HG02973 (cell line): ENCODE results near the gene NCOA3.
"Not testable (repeated sequence)": the region's sequence is repeated elsewhere in the genome, so short reads cannot be mapped to it uniquely, and the experiment has no call there.

ENCODE experiments used
- ATAC-seq: cut with Tn5 transposase; IDR thresholded peaks from one replicate; pipeline ENCODE4 v1.9.1; 2021; ENCODE audit warnings: moderate library complexity; ENCODE audit not compliant: unreplicated experiment

The NCOA3 gene

DNA sequence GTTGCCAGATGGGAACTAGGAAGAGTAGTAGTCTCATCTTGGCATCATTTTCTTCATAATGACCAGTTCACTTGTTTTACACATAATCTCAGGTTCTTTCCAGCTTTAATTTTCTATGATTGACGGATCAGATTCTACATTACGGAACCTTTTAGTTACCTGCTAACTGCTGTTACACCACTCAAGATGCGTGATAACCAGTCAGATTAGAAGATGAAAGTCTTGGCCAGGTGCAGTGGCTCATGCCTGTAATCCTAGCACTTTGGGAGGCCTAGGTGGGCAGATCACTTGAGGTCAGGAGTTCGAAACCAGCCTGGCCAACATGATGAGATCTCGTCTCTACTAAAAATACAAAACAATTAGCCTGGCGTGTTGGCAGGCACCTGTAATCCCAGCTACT lies 92.5 kb downstream of the NCOA3 start:
- no peak for ATAC-seq

DNA sequence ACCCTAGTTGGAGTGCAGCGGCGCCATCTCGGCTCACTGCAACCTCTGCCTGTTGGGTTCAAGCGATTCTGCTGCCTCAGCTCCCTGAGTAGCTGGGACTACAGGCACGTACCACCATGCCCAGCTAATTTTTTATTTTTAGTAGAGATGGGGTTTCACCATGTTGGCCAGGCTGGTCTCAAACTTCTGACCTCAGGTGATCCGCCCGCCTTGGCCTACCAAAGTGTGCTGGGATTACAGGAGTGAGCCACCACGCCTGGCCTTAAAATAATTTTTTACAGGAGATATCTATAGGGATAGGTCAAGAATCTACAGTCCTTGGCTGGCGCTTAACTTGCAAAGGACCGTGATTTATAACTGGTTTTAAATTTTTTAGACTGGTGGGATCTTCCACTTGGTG lies 93.5 kb downstream of the NCOA3 start:
- not testable (repeated sequence) for ATAC-seq

GRCh38 chr20:47596003-47596571 lies 94.4 kb downstream of the NCOA3 start:
- ATAC-seq: no peak

DNA sequence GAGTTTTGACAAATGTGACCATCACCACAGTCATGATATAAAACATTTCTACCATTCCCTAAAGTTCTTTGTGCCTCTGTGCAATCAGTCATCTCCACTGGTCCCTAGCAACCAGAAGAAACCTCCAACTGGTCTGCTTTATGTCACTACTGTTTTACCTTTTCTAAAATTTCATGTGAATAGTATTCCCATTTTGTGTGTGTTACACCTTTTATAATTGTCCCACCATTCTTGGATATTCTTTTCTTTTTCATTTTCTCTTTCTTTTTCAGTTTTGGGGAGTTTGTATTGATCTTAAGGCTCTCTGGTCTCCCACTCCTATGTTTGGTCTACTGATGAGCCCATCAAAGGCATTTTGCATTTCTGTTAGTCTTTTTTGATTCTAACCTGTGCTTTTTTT lies 95.4 kb downstream of the NCOA3 start:
- no peak for ATAC-seq

DNA sequence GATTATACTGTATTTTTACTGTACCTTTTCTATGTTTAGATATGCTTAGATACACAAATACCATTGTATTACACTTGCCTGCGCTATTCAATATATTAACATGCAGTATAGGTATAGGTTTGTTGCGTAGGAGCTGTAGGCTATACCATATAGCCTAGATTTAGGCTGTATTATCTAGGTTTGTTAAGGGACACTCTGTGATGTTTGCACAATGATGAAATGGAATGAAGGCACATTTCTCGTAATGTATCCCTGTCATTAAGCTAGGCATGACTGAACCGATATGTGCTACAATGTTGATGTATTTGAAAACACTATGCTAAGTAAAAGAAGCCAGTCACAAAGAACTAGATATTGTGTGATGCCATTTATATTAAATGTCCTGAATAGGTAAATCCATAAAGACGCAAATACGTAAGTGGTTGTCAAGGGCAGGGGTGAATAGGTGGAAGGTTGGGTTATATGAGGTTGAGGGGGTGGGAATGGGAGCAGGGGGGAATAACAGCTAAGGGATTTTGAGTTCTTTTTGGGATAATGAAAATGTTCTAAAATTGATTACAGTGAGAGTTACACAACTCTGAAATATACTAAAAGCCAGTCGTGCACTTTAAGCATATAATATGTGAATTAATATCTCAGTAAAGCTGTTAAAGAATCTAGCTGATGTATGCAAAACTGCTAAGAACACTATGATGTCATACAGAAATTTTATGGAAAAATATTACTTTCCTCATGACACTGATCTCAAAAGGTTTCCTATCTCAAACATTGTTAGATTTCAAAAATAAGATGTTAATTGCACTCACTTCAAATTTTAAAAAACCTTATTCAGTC lies 97.4 kb downstream of the NCOA3 start:
- no peak for ATAC-seq

- ATAC-seq: no peak
Observed at GRCh38 chr20:47600967-47601547, 99.4 kb downstream of the NCOA3 start.

- no peak for ATAC-seq
Observed at GRCh38 chr20:47603260-47603659, 101.6 kb downstream of the NCOA3 start.

DNA sequence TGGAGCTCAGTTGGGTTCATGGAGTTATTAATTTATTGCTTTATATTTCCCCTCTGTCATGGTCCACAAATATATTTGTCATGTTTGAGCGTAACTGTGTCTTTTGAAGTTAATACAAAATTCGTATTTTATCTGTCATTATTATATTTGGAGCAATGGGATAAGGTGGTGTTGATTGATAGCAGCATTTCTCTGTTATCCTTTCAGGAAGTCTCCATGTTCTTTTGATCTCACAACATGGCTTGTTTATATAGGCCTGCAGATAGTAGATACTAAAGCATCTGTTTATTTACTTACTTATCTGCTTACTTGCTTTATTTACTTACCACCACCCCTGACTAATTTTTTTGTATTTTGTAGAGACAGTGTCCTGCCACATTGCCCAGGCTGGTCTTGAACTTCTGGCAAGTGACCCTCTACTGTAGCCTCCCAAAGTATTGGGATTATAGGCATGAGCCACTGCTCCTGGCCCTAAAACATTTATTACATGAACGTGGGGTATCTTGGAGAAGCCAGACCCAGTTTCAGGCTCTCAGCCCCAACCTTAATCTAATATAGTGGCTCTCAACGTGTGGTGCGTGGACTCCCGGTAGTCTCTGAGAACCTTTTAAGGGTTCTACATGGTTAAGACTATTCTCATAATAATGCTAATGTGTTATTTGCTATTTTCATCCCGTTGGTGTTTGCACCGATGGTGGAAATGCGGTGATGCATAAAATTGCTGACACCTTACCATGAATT lies 104.2 kb downstream of the NCOA3 start:
- no peak for ATAC-seq

DNA sequence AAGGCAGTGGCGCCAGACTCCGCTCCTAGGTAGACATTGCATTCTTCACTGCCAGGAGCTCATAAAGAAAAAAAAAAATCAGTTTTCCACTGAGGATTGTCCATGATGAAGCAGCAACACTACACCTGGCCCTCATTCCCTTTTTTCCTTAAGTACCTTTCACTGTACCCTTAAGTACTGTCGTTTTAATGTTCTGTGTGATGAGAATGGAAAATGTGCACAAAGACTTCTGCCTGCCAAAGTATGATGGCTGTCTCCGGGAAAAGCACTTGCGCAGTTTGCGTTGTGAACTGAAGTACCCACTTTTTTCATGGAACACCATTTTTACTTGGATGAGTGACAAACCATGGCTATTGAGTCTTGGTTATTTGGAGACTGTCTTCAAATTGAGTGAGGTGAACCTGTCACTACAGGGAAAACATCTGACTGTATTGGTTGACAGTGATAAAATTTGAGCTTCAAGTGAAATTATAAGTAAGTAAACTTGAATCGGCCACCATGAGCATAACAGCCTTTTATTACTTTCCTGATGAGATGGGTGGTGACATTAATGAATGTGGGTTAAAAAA lies 104.8 kb downstream of the NCOA3 start:
- ATAC-seq: no peak

DNA sequence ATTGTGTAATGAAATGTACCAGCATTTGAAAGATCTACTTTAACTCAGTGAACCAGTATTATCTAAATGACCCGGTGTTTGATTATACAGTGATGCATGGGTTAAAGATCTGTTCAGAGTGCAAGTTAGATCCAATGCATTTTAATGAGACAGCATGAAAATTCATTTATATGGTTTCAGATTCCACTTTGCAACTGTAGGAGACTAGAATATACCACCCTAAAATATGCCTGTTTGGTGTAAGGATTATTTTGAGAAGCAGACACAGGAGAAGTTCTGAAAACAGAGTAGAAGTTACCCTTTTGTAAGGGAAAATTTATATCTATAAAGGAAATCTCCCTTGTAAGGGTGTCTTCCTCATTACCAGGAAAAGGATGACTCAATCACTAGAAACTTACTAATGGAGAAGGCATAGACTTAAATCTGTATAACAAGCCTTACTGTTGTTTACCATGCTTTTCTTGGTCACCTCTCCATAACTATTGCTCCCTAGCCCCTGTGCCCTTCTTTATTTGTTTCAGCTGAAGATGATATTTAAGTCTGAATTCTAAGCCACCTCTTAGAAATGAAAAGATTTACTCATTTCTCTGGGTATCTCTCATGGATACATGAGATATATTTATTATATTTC lies 105.4 kb downstream of the NCOA3 start:
- no peak for ATAC-seq

DNA sequence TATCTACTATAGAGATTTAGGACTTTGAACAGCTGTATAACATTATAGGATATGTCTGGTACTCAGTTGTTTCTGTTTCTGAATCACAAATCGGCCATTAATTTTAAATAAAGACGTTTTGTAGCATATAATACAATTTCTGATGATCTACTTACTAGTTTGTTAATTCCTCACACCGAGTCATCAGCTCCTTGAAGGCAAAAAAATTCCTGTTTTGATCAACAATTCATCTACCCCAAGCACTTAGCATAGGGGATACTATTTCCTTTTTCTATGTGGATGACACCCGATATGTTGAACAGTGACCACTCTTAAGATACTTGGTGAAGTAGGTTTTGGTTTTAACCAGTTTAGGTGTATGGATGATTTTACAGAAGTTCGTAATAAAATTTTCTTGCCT lies 107.3 kb downstream of the NCOA3 start:
- no peak for ATAC-seq

DNA sequence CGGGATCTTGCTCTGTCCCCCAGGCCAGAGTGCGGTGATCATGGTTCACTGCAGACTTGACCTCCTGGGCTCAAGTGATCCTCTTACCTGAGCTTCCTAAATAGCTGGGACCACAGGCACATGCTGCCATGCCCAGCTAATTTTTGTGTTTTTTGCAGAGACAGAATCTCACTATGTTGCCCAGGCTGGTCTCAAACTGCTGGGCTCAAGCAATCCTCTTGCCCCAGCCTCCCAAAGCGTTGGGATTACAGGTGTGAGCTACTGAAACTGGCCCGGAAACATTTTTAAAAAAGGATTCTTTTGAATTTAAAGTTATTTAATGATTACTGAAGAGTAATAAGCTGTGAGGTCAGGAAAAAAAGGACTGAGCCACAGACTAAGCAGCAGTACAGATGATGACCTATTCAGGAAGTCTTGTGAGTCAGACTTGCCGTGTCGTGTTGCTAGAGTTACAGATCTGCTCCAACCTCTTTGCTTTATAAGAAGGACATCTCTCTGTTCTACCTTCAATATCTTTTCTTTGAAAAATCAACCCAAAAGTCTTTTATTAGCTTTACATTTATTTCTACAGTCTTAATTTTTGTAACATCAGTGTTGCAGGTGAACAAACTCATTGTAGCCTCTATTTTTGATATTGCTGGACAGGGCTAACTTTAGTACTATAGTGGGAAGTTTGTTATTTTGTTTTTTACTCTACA lies 108.7 kb downstream of the NCOA3 start:
- peak; percentile 69 for ATAC-seq

GRCh38 chr20:47610945-47611250 lies 109.2 kb downstream of the NCOA3 start:
- ATAC-seq: no peak

DNA sequence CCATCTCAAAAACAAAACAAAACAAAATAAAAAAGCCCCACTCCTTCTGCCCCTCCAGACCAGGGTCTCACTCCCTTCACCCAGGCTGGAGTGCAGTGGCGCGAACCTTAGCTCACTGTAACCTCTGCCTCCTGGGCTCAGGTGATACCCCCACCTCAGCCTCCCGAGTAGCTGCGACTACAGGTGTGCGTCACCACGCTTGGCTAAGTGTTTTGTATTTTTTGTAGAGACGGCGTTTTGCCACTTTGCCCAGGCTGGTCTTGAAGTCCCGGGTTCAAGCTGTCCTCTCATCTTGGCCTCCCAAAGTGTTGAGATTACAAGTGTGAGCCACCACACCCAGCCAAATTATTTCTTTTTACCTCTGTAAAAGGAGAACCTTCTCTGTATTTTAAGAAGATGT lies 110.1 kb downstream of the NCOA3 start:
- no peak for ATAC-seq

- ATAC-seq: no peak
Observed at GRCh38 chr20:47612670-47613069, 111.0 kb downstream of the NCOA3 start.

DNA sequence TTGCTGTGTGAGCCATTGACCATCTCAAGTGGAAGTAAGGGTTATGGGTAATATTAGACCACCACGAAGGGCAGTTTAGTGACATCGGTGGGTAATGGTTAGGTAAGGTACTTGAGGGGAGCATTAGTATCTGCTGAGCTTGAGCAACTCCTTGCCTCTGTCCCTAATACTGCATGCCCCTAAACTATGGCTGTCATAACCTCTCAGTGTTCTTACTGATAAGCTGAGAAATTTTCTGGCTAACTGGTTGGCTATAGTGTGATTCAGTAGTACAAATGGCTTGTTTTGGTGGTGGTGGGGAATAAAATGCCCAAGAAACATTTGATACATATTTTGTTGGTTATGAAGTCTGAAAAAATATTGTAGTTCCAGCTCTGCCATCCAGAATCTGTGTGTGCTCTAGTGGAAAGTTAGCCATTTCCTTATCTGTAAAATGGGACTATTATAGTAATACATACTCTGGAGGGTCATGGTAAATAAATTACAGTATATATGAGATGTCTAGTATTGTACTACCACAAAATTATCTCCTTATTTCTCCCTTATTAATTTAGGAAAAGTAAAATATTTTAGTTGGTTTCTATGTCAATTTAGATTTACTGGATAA lies 113.1 kb downstream of the NCOA3 start:
- ATAC-seq: no peak

DNA sequence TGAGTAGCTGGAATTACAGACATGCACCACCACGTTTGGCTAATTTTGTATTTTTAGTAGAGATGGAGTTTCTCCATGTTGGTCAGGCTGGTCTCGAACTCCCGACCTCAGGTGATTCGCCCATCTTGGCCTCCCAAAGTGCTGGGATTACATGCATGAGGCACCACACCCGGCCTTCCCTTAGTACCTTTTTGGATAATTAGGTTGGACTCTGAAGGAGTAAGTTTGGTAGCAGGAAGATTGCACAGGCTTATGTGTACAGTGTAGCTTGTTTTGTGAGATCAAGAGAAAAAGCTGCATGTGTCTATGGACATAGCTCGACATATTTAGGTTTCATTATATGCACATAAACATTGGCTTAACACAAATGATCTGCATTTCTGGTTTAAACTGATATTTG lies 116.8 kb downstream of the NCOA3 start:
- ATAC-seq: no peak

- no peak for ATAC-seq
Observed at GRCh38 chr20:47620808-47621805, 119.4 kb downstream of the NCOA3 start.
